Erythroblast (primary cell): ENCODE measurements around the gene SMAD2.

Experiments
- GATA1 ChIP-seq: IDR thresholded peaks from 2 replicates; pipeline ENCODE4 v1.6.1; 2011; ENCODE audit warnings: low read depth, mild to moderate bottlenecking, control low read depth, low read length, moderate library complexity
- POLR2A ChIP-seq: IDR thresholded peaks from 2 replicates; pipeline ENCODE4 v1.6.1; 2011; ENCODE audit warnings: mild to moderate bottlenecking, low read length

DNA sequence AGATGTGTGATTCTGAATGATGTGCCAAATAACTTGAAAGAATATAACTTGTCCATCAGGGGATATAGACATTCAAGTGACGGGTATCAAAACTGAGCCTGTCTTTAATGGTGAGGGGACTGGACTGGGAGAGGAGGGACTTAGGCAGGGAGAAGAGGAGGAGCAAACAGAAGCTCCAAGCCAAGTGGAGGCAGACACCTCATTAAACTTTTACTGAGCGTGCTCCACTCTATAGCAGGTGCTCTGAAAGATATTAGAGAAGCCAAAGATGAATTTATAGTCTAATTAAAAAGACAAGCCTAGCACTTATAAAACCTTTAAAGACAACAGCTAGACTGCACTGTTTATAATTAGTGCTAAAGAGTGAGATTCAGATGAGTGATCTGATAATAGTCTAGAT lies 47.7 kb upstream of the SMAD2 start:
- no peak for TF ChIP-seq POLR2A
- no peak for TF ChIP-seq GATA1
